WERI-Rb-1 (cell line): ENCODE results near the gene SEC24C.
"Not testable (repeated sequence)": the region's sequence is repeated elsewhere in the genome, so short reads cannot be mapped to it uniquely, and the experiment has no call there.

ENCODE experiments used
- DNase-seq: peaks from one replicate; pipeline ENCODE4 v3.0.0-alpha.2; 2020
- H3K27ac ChIP-seq: fragments of 250-450 bp; sonication (Bioruptor Pico); 2 replicates; pipeline ENCODE4 v1.5.1; 2020; ENCODE audit warnings: mild to moderate bottlenecking, moderate library complexity
- H3K27me3 ChIP-seq: fragments of 250-450 bp; sonication (Bioruptor Pico); 2 replicates; pipeline ENCODE4 v1.5.1; 2021; ENCODE audit warnings: mild to moderate bottlenecking, low read depth, moderate library complexity; ENCODE audit not compliant: insufficient read depth, severe bottlenecking
- H3K36me3 ChIP-seq: fragments of 250-450 bp; sonication (Bioruptor Pico); 2 replicates; pipeline ENCODE4 v1.5.1; 2020; ENCODE audit warnings: mild to moderate bottlenecking, moderate library complexity
- H3K4me3 ChIP-seq: 2 replicates; pipeline ENCODE4 v1.5.1; 2011; ENCODE audit warnings: low read depth, mild to moderate bottlenecking, control low read depth, low read length
- H3K9me3 ChIP-seq: fragments of 250-450 bp; sonication (Bioruptor Pico); 2 replicates; pipeline ENCODE4 v1.5.1; 2021; ENCODE audit warnings: mild to moderate bottlenecking, moderate library complexity; ENCODE audit not compliant: severe bottlenecking
- TF ChIP-seq, protein P1 (sequence below): IDR thresholded peaks from 2 replicates; pipeline ENCODE4 v1.5.1; 2011; ENCODE audit warnings: low read depth, mild to moderate bottlenecking, control low read depth, inconsistent platforms, low read length

The SEC24C gene

GRCh38 chr10:73715179-73716156, 28.7 kb upstream of the SEC24C start:
- not testable (repeated sequence) for H3K27ac ChIP-seq, H3K4me3 ChIP-seq, H3K9me3 ChIP-seq, H3K27me3 ChIP-seq
- DNase-seq = peak; percentile 44
- H3K36me3 ChIP-seq = peaks cover 20% of the 10 kb centered on the region

GRCh38 chr10:73716251-73716650, 27.9 kb upstream of the SEC24C start:
- Histone ChIP-seq H3K4me3 (no peak overlapping the region), H3K27ac (no peak overlapping the region), H3K27me3 (no peaks in the 10 kb centered on the region), H3K36me3 (peaks cover 20% of the 10 kb centered on the region), H3K9me3 (no peaks in the 10 kb centered on the region)
- TF ChIP-seq, protein P1, sequence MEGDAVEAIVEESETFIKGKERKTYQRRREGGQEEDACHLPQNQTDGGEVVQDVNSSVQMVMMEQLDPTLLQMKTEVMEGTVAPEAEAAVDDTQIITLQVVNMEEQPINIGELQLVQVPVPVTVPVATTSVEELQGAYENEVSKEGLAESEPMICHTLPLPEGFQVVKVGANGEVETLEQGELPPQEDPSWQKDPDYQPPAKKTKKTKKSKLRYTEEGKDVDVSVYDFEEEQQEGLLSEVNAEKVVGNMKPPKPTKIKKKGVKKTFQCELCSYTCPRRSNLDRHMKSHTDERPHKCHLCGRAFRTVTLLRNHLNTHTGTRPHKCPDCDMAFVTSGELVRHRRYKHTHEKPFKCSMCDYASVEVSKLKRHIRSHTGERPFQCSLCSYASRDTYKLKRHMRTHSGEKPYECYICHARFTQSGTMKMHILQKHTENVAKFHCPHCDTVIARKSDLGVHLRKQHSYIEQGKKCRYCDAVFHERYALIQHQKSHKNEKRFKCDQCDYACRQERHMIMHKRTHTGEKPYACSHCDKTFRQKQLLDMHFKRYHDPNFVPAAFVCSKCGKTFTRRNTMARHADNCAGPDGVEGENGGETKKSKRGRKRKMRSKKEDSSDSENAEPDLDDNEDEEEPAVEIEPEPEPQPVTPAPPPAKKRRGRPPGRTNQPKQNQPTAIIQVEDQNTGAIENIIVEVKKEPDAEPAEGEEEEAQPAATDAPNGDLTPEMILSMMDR = no peak
- no peak for DNase-seq

DNA sequence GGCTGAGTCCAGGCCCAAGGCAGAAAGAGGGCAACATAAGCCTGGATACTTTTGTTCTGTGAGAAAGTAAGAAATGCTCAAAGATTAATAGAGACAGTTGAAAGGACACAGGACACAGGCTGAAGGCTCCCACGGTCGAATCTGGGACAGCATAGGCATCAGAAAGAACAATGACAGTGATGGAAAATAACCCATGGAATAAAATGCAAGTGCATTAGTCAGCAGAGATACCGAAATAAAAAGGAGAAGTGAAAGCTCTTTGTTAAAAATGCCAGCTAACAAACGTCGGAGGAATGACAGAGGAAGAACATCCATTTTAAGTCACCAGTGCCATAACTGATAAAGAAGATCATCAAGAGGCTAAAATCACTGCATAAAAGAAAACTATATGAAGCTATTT, 26.6 kb upstream of the SEC24C start:
- DNase-seq = no peak
- Histone ChIP-seq H3K9me3 (no peaks in the 10 kb centered on the region), H3K36me3 (peaks cover 23% of the 10 kb centered on the region), H3K4me3 (no peak overlapping the region), H3K27me3 (no peaks in the 10 kb centered on the region), H3K27ac (no peak overlapping the region)
- TF ChIP-seq, protein P1 = no peak

- H3K9me3 ChIP-seq, H3K27ac ChIP-seq, H3K27me3 ChIP-seq, H3K4me3 ChIP-seq, DNase-seq: not testable (repeated sequence)
- H3K36me3 ChIP-seq = peaks cover 20% of the 10 kb centered on the region
Observed at GRCh38 chr10:73720561-73720960, 23.6 kb upstream of the SEC24C start.

- H3K9me3 ChIP-seq = no peaks in the 10 kb centered on the region
- TF ChIP-seq, protein P1 = no peak
- no peak overlapping the region for H3K4me3 ChIP-seq
- H3K27ac ChIP-seq = no peak overlapping the region
- no peak for DNase-seq
- peaks cover 17% of the 10 kb centered on the region for H3K36me3 ChIP-seq
- no peaks in the 10 kb centered on the region for H3K27me3 ChIP-seq
Observed at GRCh38 chr10:73723516-73723915, 20.7 kb upstream of the SEC24C start.

- Histone ChIP-seq H3K4me3 (peak overlapping the region; percentile 93), H3K36me3 (peaks cover 19% of the 10 kb centered on the region), H3K27ac (peak overlapping the region; percentile 83)
- peak; percentile 22 for DNase-seq
- not testable (repeated sequence) for H3K27me3 ChIP-seq, H3K9me3 ChIP-seq
Observed at GRCh38 chr10:73729781-73730152, 14.4 kb upstream of the SEC24C start.

DNA sequence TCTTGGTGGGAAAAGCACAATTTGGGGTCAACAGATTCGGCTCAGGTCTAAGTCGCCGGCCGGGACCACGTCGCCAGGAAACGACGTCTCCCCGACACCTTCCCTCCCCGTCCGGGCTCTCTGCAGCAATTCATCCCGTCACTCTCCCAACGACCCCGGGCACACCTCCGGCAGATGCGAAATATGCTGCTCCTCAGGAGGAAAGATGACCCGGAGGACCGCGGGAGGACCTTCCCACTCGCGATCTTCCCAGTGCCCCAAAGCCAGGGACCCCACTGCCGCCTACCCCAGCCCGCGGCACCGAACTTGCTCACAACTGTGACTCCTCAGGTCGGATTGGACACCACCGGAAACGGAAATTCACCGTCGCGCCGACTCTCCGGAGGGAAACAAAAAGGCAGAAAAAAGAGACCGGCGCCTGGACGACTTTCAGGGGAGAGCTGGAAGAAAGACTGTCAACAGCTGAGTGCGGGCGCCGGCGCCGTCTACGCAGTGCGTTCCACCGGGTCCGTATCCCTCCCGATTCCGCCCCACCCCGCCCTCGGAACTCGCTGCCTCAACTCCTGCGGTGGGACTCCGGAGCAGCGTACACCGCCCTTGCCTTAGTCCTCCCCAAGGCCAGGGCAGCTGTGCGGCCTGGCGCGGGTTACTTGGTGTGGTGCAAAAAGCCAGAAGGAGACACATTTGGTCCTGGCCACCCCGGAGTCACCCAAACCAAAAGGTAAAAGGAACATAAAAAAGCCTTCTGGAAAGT, 13.8 kb upstream of the SEC24C start:
- Histone ChIP-seq H3K4me3 (peak overlapping the region; percentile 93), H3K36me3 (peaks cover 19% of the 10 kb centered on the region)

More for the DNA sequence above, 13.8 kb upstream of the SEC24C start:
- TF ChIP-seq, protein P1 = no peak
- peak; percentile 91 for DNase-seq
- peak overlapping the region; percentile 83 for H3K27ac ChIP-seq
- H3K9me3 ChIP-seq = no peaks in the 10 kb centered on the region
- no peaks in the 10 kb centered on the region for H3K27me3 ChIP-seq
